CD8-positive, alpha-beta memory T cell (primary cell): ENCODE data around the gene ASZ1. TPM values are rescaled to one million over a fixed set of nuclear protein-coding genes. Genes with fewer than 3 reads are reported as not detected.
"Not testable (repeated sequence)": the region's sequence is repeated elsewhere in the genome, so short reads cannot be mapped to it uniquely, and the experiment has no call there.

Source experiments
- CTCF ChIA-PET: fragments of 350-600 bp; sonication (Branson Sonifier 250); formaldehyde crosslinking; loops from one replicate; lab custom pipeline; 2021; ENCODE audit warnings: antibody characterized with exemption; lab: Charles Lee
- POLR2A ChIA-PET: fragments of 350-600 bp; sonication (Branson Sonifier 250); formaldehyde crosslinking; loops from one replicate; lab custom pipeline; 2021; ENCODE audit warnings: antibody characterized with exemption; lab: Charles Lee
- DNase-seq, 5 donors: peaks; one replicate each; pipeline versions ENCODE4 v3.0.0 to v3.0.0-alpha.2; 2020 to 2022; ENCODE audit warnings: mixed read lengths in 1 of 5
- H3K27ac ChIP-seq: one replicate; pipeline ENCODE4 v1.7.0; 2013; ENCODE audit warnings: low read depth, mild to moderate bottlenecking, low read length, moderate library complexity
- H3K27me3 ChIP-seq: 2 replicates; pipeline ENCODE4 v1.7.0; 2013; ENCODE audit warnings: low read length, mild to moderate bottlenecking; ENCODE audit not compliant: insufficient read depth, poor library complexity, severe bottlenecking
- H3K36me3 ChIP-seq: 2 replicates; pipeline ENCODE4 v1.7.0; 2013; ENCODE audit warnings: mild to moderate bottlenecking, low read length, moderate library complexity; ENCODE audit not compliant: insufficient read depth
- H3K4me1 ChIP-seq: 2 replicates; pipeline ENCODE4 v1.7.0; 2013; ENCODE audit warnings: mild to moderate bottlenecking, low read length, moderate library complexity; ENCODE audit not compliant: insufficient read depth
- H3K4me3 ChIP-seq: 2 replicates; pipeline ENCODE4 v1.7.0; 2013; ENCODE audit warnings: mild to moderate bottlenecking, low read length
- H3K9me3 ChIP-seq: 2 replicates; pipeline ENCODE4 v1.7.0; 2013; ENCODE audit warnings: mild to moderate bottlenecking, low read length
- H3K27ac Mint-ChIP-seq, 8 donors: one replicate each; pipeline ENCODE4 v1.8.0; 2020 to 2021; ENCODE audit warnings: mixed read lengths in 8 of 8, mild to moderate bottlenecking in 6 of 8, inconsistent platforms in 3 of 8, moderate library complexity in 3 of 8
- H3K27me3 Mint-ChIP-seq, 2 donors: one replicate each; pipeline ENCODE4 v1.8.0; 2020 to 2021; ENCODE audit warnings: mixed read lengths in 2 of 2, mild to moderate bottlenecking in 1 of 2, moderate library complexity in 1 of 2
- H3K36me3 Mint-ChIP-seq, 3 donors: one replicate each; pipeline ENCODE4 v1.8.0; 2020 to 2021; ENCODE audit warnings: mixed read lengths in 3 of 3, inconsistent platforms in 1 of 3, mild to moderate bottlenecking in 1 of 3
- H3K4me1 Mint-ChIP-seq, 3 donors: one replicate each; pipeline ENCODE4 v1.8.0; 2020 to 2021; ENCODE audit warnings: mixed read lengths in 3 of 3, inconsistent platforms in 1 of 3, mild to moderate bottlenecking in 1 of 3
- H3K4me3 Mint-ChIP-seq, 7 donors: one replicate each; pipeline ENCODE4 v1.8.0; 2020 to 2021; ENCODE audit warnings: mixed read lengths in 7 of 7, mild to moderate bottlenecking in 6 of 7, moderate library complexity in 4 of 7, inconsistent platforms in 2 of 7
- H3K9me3 Mint-ChIP-seq, 5 donors: one replicate each; pipeline ENCODE4 v1.8.0; 2020 to 2022; ENCODE audit warnings: mixed read lengths in 5 of 5, mild to moderate bottlenecking in 3 of 5, moderate library complexity in 2 of 5, inconsistent platforms in 1 of 5
- polyA plus RNA-seq: library from polyadenylated mRNA; unstranded; fragments of 300-500 nt; fragmentation: Illumina TruSeq; gene quantifications from one replicate; pipeline ENCODE4 v1.2.3, GENCODE V29; 2021
- total RNA-seq, 2 experiments: library from RNA; stranded (reverse); gene quantifications; one replicate each; pipeline ENCODE4 v1.2.3, GENCODE V29; 2021

ASZ1 gene
- total and polyA plus RNA-seq, 3 experiments from 2014 or later = not detected

DNA sequence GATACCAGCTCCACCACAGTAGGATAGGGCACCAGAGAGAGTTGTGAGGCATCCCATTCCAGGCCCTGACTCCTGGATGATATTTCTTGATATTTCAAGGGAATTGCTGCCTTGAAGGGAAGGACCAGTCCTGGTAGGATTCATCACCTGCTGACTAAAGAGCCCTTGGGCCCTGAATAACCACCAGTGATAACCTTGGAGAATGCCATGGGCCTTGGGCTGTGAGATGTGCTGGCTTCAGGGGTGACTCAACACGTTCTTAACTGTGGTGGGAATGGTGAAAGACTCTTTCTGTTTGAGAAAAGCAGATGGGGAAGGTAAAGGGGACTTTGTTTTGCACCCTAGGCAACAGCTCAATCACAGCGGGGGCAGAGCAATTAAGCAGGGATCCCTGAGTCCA is 21.4 kb upstream of the ASZ1 start:
- ChIA-PET POLR2A (no interaction called here), CTCF (no interaction called here)
- Mint-ChIP-seq H3K27ac (no peak overlapping the region), H3K4me3 (no peak overlapping the region), H3K36me3 (no peaks in the 10 kb centered on the region), H3K9me3 (peaks cover 0 to 27% (median 7%) of the 10 kb centered on the region in 5 donors), H3K4me1 (no peaks in the 10 kb centered on the region), H3K27me3 (no peaks in the 10 kb centered on the region)
- Histone ChIP-seq H3K4me3 (no peak overlapping the region), H3K27ac (no peak overlapping the region), H3K27me3 (no peaks in the 10 kb centered on the region), H3K36me3 (no peaks in the 10 kb centered on the region), H3K9me3 (no peaks in the 10 kb centered on the region), H3K4me1 (no peaks in the 10 kb centered on the region)
- DNase-seq = no peak

DNA sequence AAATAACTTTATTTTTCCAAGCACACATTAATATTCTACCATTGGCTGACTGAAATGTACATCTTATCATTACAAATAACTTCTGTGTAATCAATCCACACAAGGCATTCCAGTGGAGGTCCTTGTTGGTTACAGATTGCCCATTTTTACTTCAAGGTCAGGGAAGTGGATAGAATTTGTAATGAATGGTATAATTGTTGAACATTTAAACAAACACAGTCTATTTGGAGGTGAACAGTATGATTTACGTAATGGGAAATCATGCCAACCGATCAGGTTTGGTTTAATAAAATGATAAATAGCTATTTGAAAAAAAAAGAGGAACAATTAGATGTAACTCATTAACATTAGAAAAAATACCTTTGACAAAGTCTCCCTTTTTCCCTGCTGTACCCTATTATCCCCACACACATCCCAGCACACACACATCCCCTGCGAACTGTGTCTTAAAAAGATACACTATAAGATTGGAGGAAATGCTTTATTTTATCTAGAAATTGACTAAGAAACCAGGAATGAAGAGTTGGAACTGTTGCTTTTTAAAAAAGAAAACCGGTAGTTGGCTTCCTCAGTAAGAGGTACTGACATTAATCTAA is 19.0 kb upstream of the ASZ1 start:
- Mint-ChIP-seq H3K4me3 (no peak overlapping the region), H3K36me3 (no peaks in the 10 kb centered on the region), H3K4me1 (no peaks in the 10 kb centered on the region), H3K27ac (no peak overlapping the region), H3K9me3 (peaks cover 0 to 19% (median 4%) of the 10 kb centered on the region in 5 donors), H3K27me3 (no peaks in the 10 kb centered on the region)
- no peaks in the 10 kb centered on the region for H3K27me3 ChIP-seq
- no peaks in the 10 kb centered on the region for H3K9me3 ChIP-seq
- H3K4me1 ChIP-seq = no peaks in the 10 kb centered on the region
- no peaks in the 10 kb centered on the region for H3K36me3 ChIP-seq
- no peak overlapping the region for H3K27ac ChIP-seq
- DNase-seq = no peak
- ChIA-PET CTCF (no interaction called here), POLR2A (no interaction called here)
- no peak overlapping the region for H3K4me3 ChIP-seq

- no peak overlapping the region for H3K27ac Mint-ChIP-seq
- no peak overlapping the region for H3K27ac ChIP-seq
- ChIA-PET CTCF (no interaction called here), POLR2A (no interaction called here)
- H3K27me3 Mint-ChIP-seq = no peaks in the 10 kb centered on the region
- peaks cover 0 to 16% (median 0%) of the 10 kb centered on the region in 5 donors for H3K9me3 Mint-ChIP-seq
- no peaks in the 10 kb centered on the region for H3K36me3 Mint-ChIP-seq
- no peaks in the 10 kb centered on the region for H3K36me3 ChIP-seq
- H3K4me1 Mint-ChIP-seq = no peaks in the 10 kb centered on the region
- H3K9me3 ChIP-seq = no peaks in the 10 kb centered on the region
- H3K4me3 Mint-ChIP-seq = no peak overlapping the region
- DNase-seq = no peak
- no peaks in the 10 kb centered on the region for H3K4me1 ChIP-seq
- H3K4me3 ChIP-seq = no peak overlapping the region
- H3K27me3 ChIP-seq = no peaks in the 10 kb centered on the region
Observed at GRCh38 chr7:117445206-117445605, 17.9 kb upstream of the ASZ1 start.

DNA sequence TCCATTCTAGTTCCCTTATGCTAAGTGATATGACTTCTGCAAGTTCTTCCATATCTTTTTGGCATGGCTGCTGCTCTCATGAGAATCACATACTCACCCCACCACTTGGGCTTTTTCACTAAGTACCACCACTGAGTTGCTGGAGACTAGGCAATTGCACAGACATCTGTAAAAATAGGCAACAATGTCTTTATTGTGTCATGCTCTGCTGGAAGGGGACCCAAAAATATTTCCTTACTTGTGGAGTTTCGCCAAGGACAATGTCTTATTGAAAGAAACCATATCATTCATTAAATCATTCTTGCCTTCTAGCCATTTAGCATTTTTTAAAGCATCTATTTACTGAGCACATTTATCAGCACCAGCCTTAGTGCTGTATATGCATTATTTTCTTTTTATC is 17.4 kb upstream of the ASZ1 start:
- ChIA-PET POLR2A (no interaction called here), CTCF (no interaction called here)
- H3K4me3 ChIP-seq = no peak overlapping the region
- Mint-ChIP-seq H3K36me3 (no peaks in the 10 kb centered on the region), H3K27me3 (no peaks in the 10 kb centered on the region), H3K4me1 (no peaks in the 10 kb centered on the region), H3K9me3 (peaks cover 0 to 11% (median 0%) of the 10 kb centered on the region in 5 donors), H3K27ac (no peak overlapping the region), H3K4me3 (no peak overlapping the region)
- H3K27ac ChIP-seq = no peak overlapping the region
- no peaks in the 10 kb centered on the region for H3K9me3 ChIP-seq
- no peaks in the 10 kb centered on the region for H3K36me3 ChIP-seq
- no peaks in the 10 kb centered on the region for H3K4me1 ChIP-seq
- no peak for DNase-seq
- no peaks in the 10 kb centered on the region for H3K27me3 ChIP-seq

GRCh38 chr7:117435475-117436043 is 8.3 kb upstream of the ASZ1 start:
- POLR2A ChIA-PET = no interaction called here
- H3K27ac ChIP-seq = no peak overlapping the region

DNA sequence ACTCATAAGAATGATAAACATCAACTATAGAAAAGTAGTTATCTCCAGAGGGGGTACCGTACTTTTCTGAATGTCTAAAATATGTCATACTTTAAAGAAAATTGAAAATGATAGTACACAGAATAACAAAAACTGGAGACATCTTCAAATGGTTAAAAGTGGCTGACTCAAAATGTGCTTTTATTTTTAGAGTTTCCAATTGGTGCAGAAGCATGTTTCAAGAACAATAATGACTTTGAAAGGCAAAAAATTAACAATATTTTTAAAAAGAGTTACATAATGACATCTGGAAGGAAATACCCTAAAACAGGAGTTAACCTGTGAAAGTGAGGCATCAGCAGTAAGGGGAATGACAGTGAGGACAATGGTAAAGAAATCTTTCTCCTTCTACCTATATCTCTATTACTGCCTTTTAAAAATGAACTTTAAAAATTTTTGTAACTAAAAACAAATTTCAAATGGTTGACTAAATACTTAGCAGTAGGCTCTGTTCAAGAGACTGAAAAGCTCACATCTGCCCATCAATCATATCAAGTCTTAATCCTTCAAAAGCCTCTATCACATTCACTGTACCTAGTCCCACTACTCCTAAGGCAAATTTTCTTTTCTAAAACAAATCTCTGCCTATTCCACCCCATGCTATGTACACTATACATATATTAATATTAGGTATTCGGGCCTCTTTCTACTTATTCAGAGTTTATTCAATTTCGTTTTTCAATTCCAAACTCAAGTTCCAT is 3.0 kb downstream of the ASZ1 start:
- CTCF ChIA-PET = no interaction called here
- H3K27me3 Mint-ChIP-seq = no peaks in the 10 kb centered on the region
- H3K4me3 Mint-ChIP-seq = no peak overlapping the region
- no peak for DNase-seq
- no peaks in the 10 kb centered on the region for H3K36me3 ChIP-seq
- H3K27me3 ChIP-seq = no peaks in the 10 kb centered on the region
- POLR2A ChIA-PET = no interaction called here
- no peak overlapping the region for H3K27ac Mint-ChIP-seq
- H3K9me3 Mint-ChIP-seq = peaks cover 0 to 2% (median 0%) of the 10 kb centered on the region in 5 donors
- H3K4me1 ChIP-seq = no peaks in the 10 kb centered on the region
- H3K4me1 Mint-ChIP-seq = no peaks in the 10 kb centered on the region
- no peaks in the 10 kb centered on the region for H3K9me3 ChIP-seq
- no peaks in the 10 kb centered on the region for H3K36me3 Mint-ChIP-seq
- no peak overlapping the region for H3K27ac ChIP-seq
- no peak overlapping the region for H3K4me3 ChIP-seq

More at GRCh38 chr7:117435475-117436043, 8.3 kb upstream of the ASZ1 start:
- peaks cover 0 to 9% (median 0%) of the 10 kb centered on the region in 5 donors for H3K9me3 Mint-ChIP-seq
- no peak overlapping the region for H3K4me3 Mint-ChIP-seq
- Histone ChIP-seq H3K4me3 (no peak overlapping the region), H3K9me3 (no peaks in the 10 kb centered on the region), H3K4me1 (no peaks in the 10 kb centered on the region), H3K27me3 (no peaks in the 10 kb centered on the region), H3K36me3 (no peaks in the 10 kb centered on the region)
- DNase-seq = no peak
- no peak overlapping the region for H3K27ac Mint-ChIP-seq
- CTCF ChIA-PET = no interaction called here
- no peaks in the 10 kb centered on the region for H3K27me3 Mint-ChIP-seq
- H3K36me3 Mint-ChIP-seq = no peaks in the 10 kb centered on the region
- H3K4me1 Mint-ChIP-seq = no peaks in the 10 kb centered on the region

GRCh38 chr7:117414591-117414990 is 12.7 kb downstream of the ASZ1 start:
- not testable (repeated sequence) for H3K9me3 Mint-ChIP-seq, H3K36me3 Mint-ChIP-seq, H3K27ac ChIP-seq

GRCh38 chr7:117412946-117413559 is 14.2 kb downstream of the ASZ1 start:
- no peaks in the 10 kb centered on the region for H3K9me3 ChIP-seq
- no peaks in the 10 kb centered on the region for H3K9me3 Mint-ChIP-seq
- DNase-seq = no peak
- ChIA-PET POLR2A (no interaction called here), CTCF (no interaction called here)
- H3K27ac Mint-ChIP-seq = no peak overlapping the region
- no peak overlapping the region for H3K27ac ChIP-seq
- H3K4me3 Mint-ChIP-seq = no peak overlapping the region
- peaks cover 0 to 3% of the 10 kb centered on the region in 2 donors for H3K27me3 Mint-ChIP-seq
- no peaks in the 10 kb centered on the region for H3K36me3 Mint-ChIP-seq
- H3K4me3 ChIP-seq = no peak overlapping the region
- H3K4me1 Mint-ChIP-seq = no peaks in the 10 kb centered on the region
- H3K36me3 ChIP-seq = no peaks in the 10 kb centered on the region
- H3K27me3 ChIP-seq = no peaks in the 10 kb centered on the region
- H3K4me1 ChIP-seq = no peaks in the 10 kb centered on the region

More at GRCh38 chr7:117414591-117414990, 12.7 kb downstream of the ASZ1 start:
- H3K27me3 ChIP-seq, CTCF ChIA-PET, H3K4me1 ChIP-seq, H3K4me3 ChIP-seq, H3K4me1 Mint-ChIP-seq, H3K27me3 Mint-ChIP-seq, H3K4me3 Mint-ChIP-seq, H3K9me3 ChIP-seq, H3K36me3 ChIP-seq, H3K27ac Mint-ChIP-seq, DNase-seq, POLR2A ChIA-PET: not testable (repeated sequence)
